Ovary (tissue), 9 donors: ENCODE measurements around the gene ARID4A. TPM values are rescaled to one million over a fixed set of nuclear protein-coding genes. Genes with fewer than 3 reads are reported as not detected.

Experiments used
- DNase-seq, 5 donors: peaks; one replicate each; pipeline ENCODE4 v3.0.0-alpha.2; 2019 to 2020
- H3K27ac ChIP-seq, 2 donors: fragments of 200-600 bp; one replicate each; pipeline versions ENCODE4 v1.5.1 to v1.8.0; 2019 to 2022
- H3K27me3 ChIP-seq: fragments of 200-600 bp; one replicate; pipeline ENCODE4 v1.8.0; 2022
- H3K36me3 ChIP-seq: fragments of 200-600 bp; sonication (generic); one replicate; pipeline ENCODE4 v1.5.1; 2019
- H3K4me1 ChIP-seq: one replicate; pipeline ENCODE4 v1.8.1; 2013; ENCODE audit warnings: mild to moderate bottlenecking, moderate library complexity; ENCODE audit not compliant: insufficient read depth
- H3K4me3 ChIP-seq: fragments of 200-600 bp; sonication (generic); one replicate; pipeline ENCODE4 v1.5.1; 2017
- H3K9me3 ChIP-seq, 2 donors: fragments of 200-600 bp in 1 of 2; sonication (generic) in 1 of 2; one replicate each; pipeline versions ENCODE4 v1.5.1 to v1.8.1; 2013 to 2019; ENCODE audit warnings: mild to moderate bottlenecking in 1 of 2, moderate library complexity in 1 of 2
- EP300 ChIP-seq: sonication (generic); formaldehyde crosslinking; IDR thresholded peaks from one replicate; pipeline ENCODE4 v1.6.1; 2017; ENCODE audit warnings: antibody characterized with exemption
- POLR2A ChIP-seq: fragments of 450-650 bp; IDR thresholded peaks from one replicate; pipeline ENCODE4 v1.6.1; 2017; ENCODE audit warnings: antibody characterized with exemption, mild to moderate bottlenecking, moderate library complexity
- WGBS, 3 donors: extraction: QIAGEN DNeasy Blood & Tissue Kit in 1 of 3; methylation state at CpG; one replicate each; pipeline versions ENCODE4 v1.1.5 to v1.1.7; 2013 to 2017; 5-methylcytosine and 5-hydroxymethylcytosine counted together
- intact Hi-C, 4 donors: fragments of 100-400 bp; cut with DNase I; formaldehyde crosslinking; loops; one replicate each; pipeline versions ENCODE4 v1.11.0 to v1.15.1; 2022 to 2023
- polyA plus RNA-seq, 2 donors: library from polyadenylated mRNA; stranded (reverse); fragments of 200-250 nt in 1 of 2; fragments of 350-450 nt in 1 of 2; fragmentation: Illumina TruSeq in 1 of 2; extraction: RNeasy Lipid Tissue Mini Kit (QIAGEN cat#74804) in 1 of 2; gene quantifications; one replicate each; pipeline ENCODE4 v1.2.3, GENCODE V29; 2013 to 2014
- total RNA-seq, 7 donors: library from RNA; depleted of rRNA in 2 of 7; stranded (reverse); fragments of >200 nt in 2 of 7; fragmentation: NEBNext Ultra II Directional in 3 of 7; extraction: Animal tissue kit (Norgen Biotek cat#: 25700) in 3 of 7; gene quantifications; one replicate each; pipeline versions ENCODE4 v1.1.0 to v1.2.4, GENCODE V29; 2016 to 2023
- TF ChIP-seq, protein P1 (sequence below), 3 donors: fragments of 450-650 bp in 2 of 3; fragments of 200-600 bp in 1 of 3; IDR thresholded peaks; one replicate each; pipeline versions ENCODE4 v1.5.1 to v1.8.0; 2016 to 2022; ENCODE audit warnings: antibody characterized with exemption in 3 of 3, mild to moderate bottlenecking in 1 of 3
- donor health status: DM: no; HTN: no; CAD: no; lungs with moderate emphysema.
- donor health status: DM: no; HTN: no; CAD: no.
- donor health status: Bipolar disorder and iron deficiency.
- donor health status: DM: yes; HTN: yes; CAD: no.
- donor health status: DM: no; HTN: no; CAD: no.
- donor health status: DM: yes; HTN: yes; CAD: no.

ARID4A gene
- total and polyA plus RNA-seq, 9 donors, result 10.1 to 29.2 (median 23.9) TPM

DNA sequence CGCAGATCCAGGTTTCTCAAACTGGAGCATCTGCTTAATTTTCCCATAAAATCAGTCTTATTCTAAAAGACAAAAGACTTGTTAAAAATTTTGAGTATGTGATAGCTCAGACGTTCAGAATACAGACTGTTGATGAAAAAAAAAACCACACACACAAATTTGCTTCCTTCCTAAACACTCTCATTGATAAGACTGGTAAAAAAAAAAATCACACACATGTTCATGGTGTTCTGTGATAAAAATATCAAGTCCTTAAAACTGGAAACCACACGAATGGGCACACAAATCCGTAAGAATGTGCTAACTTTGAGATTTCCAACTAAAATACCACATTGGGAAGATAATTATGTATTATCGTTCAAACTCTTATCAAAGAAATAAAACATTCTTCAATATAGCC is 6.7 kb upstream of the ARID4A start:
- Histone ChIP-seq H3K4me3 (no peak overlapping the region), H3K4me1 (peaks cover 9% of the 10 kb centered on the region), H3K27ac (no peak overlapping the region), H3K36me3 (no peaks in the 10 kb centered on the region), H3K9me3 (no peaks in the 10 kb centered on the region), H3K27me3 (no peaks in the 10 kb centered on the region)
- intact Hi-C loops, result no loop called here
- 46 to 61% (median 54%) methylated on average over 5 of the region's 5 CpGs for WGBS, 3 donors
- DNase-seq, result no peak
- TF ChIP-seq POLR2A, result no peak
- TF ChIP-seq EP300, result no peak
- TF ChIP-seq, protein P1, sequence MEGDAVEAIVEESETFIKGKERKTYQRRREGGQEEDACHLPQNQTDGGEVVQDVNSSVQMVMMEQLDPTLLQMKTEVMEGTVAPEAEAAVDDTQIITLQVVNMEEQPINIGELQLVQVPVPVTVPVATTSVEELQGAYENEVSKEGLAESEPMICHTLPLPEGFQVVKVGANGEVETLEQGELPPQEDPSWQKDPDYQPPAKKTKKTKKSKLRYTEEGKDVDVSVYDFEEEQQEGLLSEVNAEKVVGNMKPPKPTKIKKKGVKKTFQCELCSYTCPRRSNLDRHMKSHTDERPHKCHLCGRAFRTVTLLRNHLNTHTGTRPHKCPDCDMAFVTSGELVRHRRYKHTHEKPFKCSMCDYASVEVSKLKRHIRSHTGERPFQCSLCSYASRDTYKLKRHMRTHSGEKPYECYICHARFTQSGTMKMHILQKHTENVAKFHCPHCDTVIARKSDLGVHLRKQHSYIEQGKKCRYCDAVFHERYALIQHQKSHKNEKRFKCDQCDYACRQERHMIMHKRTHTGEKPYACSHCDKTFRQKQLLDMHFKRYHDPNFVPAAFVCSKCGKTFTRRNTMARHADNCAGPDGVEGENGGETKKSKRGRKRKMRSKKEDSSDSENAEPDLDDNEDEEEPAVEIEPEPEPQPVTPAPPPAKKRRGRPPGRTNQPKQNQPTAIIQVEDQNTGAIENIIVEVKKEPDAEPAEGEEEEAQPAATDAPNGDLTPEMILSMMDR (IDR thresholded peaks at IDR 0.05), result no peak

DNA sequence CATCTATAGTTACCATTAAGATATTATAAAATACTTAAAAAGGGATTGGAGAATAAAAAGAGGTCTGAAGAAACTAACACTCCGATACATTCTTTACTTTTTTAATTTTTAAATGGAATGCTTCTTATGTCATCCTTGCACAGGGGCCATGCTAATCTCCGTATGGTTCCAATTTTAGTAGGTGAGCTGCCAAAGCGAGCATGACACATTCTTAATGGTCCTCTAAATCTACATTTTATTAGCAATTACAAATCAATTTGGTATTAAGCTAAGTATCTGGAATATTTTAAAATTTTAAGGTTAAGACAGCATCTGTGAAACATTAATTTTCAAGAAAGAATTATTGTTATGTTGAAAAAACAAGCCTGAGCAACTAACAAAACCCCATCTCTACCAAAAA is 6.2 kb upstream of the ARID4A start:
- H3K36me3 ChIP-seq, result no peaks in the 10 kb centered on the region
- DNase-seq, result no peak
- TF ChIP-seq POLR2A (no peak), EP300 (no peak)
- TF ChIP-seq, protein P1 (IDR thresholded peaks at IDR 0.05), result no peak
- H3K27me3 ChIP-seq, result no peaks in the 10 kb centered on the region
- intact Hi-C loops, result no loop called here
- 72 to 81% (median 74%) methylated on average over 3 of the region's 3 CpGs for WGBS, 3 donors
- peaks cover 9% of the 10 kb centered on the region for H3K4me1 ChIP-seq
- no peak overlapping the region for H3K27ac ChIP-seq
- no peak overlapping the region for H3K4me3 ChIP-seq
- H3K9me3 ChIP-seq, result no peaks in the 10 kb centered on the region

DNA sequence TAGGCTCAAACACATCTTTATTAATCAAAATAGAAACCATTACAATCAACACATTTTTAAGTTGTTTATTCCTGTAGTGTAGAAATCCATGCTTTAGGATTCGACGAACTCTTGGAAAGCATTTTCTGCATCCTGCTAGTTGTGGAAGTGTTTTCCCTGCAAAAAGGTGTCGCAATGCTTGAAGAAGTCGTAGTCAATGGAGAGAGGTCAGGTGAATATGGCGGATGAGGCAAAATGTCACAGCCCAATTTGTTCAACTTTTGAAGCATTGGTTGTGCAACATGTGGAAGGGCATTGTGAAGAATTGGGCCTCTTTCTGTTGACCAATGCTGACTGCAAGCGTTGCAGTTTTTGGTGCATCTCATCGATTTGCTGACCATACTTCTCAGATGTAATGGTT is 4.2 kb upstream of the ARID4A start:
- no peak for DNase-seq
- Histone ChIP-seq H3K4me3 (no peak overlapping the region), H3K4me1 (peaks cover 9% of the 10 kb centered on the region), H3K27me3 (no peaks in the 10 kb centered on the region), H3K27ac (no peak overlapping the region), H3K36me3 (no peaks in the 10 kb centered on the region), H3K9me3 (no peaks in the 10 kb centered on the region)
- TF ChIP-seq POLR2A (no peak), EP300 (no peak)
- TF ChIP-seq, protein P1 (IDR thresholded peaks at IDR 0.05), result no peak
- intact Hi-C loops, result no loop called here
- WGBS, 3 donors, result 96 to 98% (median 97%) methylated on average over 7 of the region's 7 CpGs

DNA sequence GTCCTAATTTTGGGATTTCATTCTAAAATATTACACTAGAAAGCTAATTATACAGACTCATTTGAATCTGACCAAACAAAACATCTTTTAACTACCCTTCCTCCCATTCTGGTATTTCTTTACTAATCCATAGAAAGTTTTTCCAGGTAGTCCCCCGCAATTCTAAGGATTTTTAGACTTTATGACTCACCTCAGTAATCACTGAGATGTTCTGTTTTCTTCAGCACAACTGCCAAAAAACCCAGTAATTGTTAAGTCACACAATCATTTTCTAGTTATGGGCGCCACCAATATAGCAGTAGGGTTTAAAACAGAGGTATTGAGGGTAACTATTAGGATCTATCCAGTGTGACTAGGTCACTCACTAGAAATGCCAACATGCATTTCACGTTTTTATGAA is 1.6 kb upstream of the ARID4A start:
- WGBS, 3 donors, result 1 to 5% (median 4%) methylated on average over 3 of the region's 3 CpGs
- H3K36me3 ChIP-seq, result no peaks in the 10 kb centered on the region
- peaks cover 7% of the 10 kb centered on the region for H3K4me1 ChIP-seq
- intact Hi-C loops, result loop anchor here in 1 of 4 donors (5.0 kb wide), 1 partner anchor 54 kb away; the partner anchor contains the start of gene PSMA3
- TF ChIP-seq, protein P1 (IDR thresholded peaks at IDR 0.05), result no peak
- no peak for TF ChIP-seq POLR2A
- TF ChIP-seq EP300, result no peak
- peak overlapping the region; percentile 59 for H3K4me3 ChIP-seq
- no peak for DNase-seq
- H3K27me3 ChIP-seq, result no peaks in the 10 kb centered on the region
- no peaks in the 10 kb centered on the region for H3K9me3 ChIP-seq
- peak overlapping the region in 1 of 2 donors; percentile 97 for H3K27ac ChIP-seq
